DMS79 treated with DMSO at 0.1 percent for 48 hours (cell line): Measurements from ENCODE around the gene LBHD2.
A peak's percentile ranks its signal among the peaks of the same experiment; 100 is the strongest.

Source experiments
- DNase-seq: peaks from one replicate; lab custom pipeline; 2025; lab: John Stamatoyannopoulos, UW

The LBHD2 gene

GRCh38 chr14:103068351-103069073 is 15.5 kb upstream of the LBHD2 start:
- peak; percentile 61 for DNase-seq

GRCh38 chr14:103070263-103070885 is 13.6 kb upstream of the LBHD2 start:
- no peak for DNase-seq

GRCh38 chr14:103070971-103071542 is 13.0 kb upstream of the LBHD2 start:
- DNase-seq: no peak

GRCh38 chr14:103071544-103072251 is 12.3 kb upstream of the LBHD2 start:
- DNase-seq: no peak

- no peak for DNase-seq
These were observed 11.2 kb upstream of the LBHD2 start for GRCh38 chr14:103072595-103073366.

DNA sequence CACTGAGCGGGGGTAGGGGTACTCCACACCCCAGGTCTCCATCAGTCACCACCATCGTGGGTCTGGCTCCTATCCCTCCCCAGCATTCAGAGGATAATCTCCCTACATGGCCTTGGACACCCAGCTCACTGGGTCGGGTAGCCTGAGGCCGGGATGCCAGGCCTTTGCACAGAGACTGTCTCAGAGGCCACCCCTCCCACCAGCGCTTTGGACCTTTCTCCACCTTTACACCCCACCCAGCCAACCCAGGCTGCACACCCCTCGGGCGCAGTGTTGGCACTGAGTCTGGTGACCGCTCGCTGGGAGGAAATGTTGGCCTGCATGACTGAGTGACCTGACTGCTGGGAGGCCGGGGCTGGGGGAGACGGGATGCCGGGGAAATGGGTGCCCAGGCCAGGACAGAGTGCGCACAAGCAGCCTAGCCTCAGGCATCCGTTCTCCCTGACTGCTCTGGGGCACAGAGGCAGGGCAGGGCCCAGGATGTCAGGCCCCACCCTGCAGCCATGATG is 10.6 kb upstream of the LBHD2 start:
- DNase-seq: no peak

DNA sequence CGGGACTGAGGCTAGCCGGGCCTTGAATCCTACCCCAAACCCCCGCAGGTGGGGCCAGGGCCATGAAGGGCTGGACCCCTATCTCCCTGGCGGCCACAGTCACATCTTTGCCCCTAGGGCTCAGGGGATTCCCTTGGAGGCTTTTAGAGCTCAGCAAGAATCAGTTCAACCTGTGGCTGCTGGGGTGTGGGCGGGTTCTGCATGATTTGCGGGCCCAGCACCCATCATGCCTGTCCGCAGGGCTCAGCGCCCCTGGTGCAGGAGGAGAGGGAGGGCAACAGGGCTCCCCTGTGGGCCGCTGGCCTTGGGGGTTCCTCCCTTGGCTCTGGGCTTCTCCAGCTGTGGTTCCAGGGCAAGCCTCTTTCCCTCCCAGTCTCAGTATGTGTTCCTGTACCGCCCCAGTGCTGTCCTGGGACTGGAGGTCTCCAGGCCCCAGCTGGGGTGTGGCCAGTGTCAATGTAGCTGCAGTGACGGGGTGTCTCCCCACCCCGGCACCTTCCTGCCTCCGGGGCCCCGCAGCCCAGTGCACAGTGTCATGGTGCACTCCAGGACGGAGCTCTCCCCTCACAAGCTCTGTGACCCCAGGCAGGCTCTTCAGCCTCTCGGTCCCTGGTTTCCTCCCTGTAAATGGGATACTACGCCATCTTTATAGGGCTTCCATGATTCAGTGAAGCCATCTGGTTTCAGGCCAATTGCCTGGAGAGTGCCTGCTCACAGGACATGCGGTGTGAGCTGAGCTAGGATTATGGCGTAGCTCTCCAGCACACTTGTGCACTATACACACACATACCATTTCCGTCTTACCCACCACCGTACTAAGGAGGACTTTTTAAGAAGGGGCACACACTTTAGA is 9.9 kb upstream of the LBHD2 start:
- no peak for DNase-seq

DNA sequence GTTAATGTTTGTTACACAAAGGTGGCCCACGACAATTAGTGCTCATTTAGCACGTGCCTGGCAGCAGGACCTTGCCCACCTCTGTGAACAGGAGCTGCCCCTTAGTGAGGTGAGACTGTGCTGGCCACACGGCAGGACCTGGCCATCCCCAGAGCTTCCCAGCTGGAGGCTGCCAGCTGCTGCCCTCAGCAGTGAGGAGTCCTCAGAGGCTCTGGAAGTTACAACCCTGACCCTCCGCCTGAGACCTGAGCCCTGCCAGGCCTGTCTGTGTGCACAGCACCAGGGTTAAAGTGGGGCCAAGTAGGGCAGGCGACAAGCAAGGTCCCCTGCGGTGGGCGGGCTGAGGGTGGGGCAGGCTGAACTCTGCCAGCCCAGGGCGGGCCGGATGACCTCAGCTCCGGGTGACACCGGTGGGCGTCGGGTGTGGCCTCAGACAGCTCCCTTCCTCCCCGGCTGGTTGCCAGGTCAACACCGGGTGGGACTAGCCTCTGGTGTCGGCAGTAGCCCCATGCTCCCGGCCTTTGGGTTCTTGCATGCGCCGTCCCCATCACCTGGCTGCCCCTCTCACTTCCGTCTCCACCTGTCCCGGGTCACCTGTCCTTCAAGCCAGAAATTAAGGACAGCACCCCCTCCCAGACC is 9.2 kb upstream of the LBHD2 start:
- no peak for DNase-seq

- DNase-seq: peak; percentile 85
These were observed 5.6 kb upstream of the LBHD2 start for GRCh38 chr14:103078420-103078749.

GRCh38 chr14:103078860-103079587 is 5.0 kb upstream of the LBHD2 start:
- no peak for DNase-seq

DNA sequence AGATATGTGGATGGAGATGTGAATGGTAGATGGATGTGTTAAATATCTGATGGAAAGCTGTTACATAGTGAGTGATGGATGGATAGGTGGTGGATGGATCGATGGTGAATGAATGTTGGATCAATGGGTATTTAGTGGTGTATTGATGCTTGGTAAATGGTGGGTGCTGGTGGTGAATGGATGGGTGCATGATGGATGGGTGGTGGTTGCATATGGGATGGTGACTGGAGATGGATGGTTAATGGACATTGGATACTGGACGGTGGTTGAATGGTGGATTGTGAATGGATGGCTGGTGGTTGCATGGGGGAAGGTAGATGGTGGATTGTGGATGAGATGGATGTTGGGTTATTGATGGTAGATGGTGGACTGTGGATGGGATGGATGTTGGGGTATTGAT is 2.1 kb upstream of the LBHD2 start:
- DNase-seq: no peak

GRCh38 chr14:103085106-103086091 is 1.4 kb downstream of the LBHD2 start:
- no peak for DNase-seq

GRCh38 chr14:103086771-103087342 is 2.8 kb downstream of the LBHD2 start:
- DNase-seq: no peak

DNA sequence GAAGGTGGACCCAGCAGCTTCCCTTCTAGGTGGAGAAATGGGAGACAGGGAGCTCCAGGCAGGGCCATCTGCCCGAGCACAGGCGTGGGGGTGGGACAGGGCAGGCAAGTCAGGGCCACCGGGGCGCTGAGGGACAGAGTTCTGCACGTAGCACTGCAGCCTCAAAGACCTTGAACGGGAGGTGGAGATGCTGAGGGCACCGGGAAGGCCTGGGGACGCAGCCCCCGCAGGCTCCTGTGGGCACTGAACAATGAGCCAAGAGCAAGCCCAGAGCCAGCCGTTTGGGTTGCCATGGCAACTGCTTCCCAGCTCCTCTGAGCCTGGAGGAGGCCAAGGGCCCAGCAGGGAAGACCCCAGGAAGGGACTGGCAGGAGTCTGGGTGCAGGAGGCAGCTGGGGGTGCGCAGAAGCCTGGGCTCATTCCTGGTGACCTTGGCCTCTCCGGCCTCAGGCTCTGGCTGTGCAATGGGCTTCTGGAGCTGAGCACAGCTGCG is 3.4 kb downstream of the LBHD2 start:
- no peak for DNase-seq

- no peak for DNase-seq
These were observed 4.9 kb downstream of the LBHD2 start for GRCh38 chr14:103088921-103089320.

DNA sequence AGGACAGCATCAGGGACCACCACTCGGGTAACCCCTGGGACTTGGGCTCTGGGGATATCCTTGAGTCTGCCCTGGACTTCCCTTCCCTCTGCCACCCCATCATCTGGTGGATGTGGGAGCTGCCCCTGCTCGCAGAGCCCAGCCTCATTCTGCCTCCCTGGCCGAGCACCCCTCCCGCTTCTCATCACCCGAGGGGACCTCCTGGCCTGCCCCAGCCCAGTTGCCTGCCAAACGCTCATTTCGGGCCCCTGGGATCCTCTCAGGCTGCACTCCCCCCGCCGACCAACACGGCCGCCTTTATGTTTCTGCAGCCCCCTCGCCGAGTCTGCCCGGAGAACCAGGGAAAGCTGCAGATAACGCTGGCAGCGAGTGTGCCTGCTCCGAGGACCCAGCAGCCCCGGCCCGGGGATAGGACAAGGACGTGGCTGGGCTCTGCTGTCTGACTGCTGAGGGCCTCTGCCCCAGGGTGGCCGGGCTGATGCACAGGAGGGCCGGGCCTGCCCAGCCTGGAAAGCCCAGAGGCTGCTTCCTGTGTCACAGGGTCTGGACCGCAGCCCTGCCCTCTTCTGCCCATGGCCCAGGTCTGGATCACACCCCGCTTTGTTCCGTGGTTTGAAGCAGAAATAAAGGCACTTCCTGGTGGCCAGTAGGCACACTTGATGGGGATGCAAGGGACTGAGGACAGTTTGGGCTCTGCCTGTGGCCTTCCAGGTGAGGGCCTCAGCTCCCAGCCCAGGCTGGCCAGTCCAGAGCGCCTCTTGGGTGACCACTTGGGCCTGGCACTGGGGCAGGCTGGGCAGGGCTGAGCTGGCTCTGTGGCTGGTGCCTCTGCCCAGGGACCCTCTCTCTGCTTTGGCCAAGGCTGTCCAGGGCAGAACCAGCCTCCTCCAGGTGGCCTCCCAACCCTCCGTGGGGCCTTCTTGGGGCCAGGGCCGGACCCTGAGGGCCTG is 5.7 kb downstream of the LBHD2 start:
- DNase-seq: no peak

DNA sequence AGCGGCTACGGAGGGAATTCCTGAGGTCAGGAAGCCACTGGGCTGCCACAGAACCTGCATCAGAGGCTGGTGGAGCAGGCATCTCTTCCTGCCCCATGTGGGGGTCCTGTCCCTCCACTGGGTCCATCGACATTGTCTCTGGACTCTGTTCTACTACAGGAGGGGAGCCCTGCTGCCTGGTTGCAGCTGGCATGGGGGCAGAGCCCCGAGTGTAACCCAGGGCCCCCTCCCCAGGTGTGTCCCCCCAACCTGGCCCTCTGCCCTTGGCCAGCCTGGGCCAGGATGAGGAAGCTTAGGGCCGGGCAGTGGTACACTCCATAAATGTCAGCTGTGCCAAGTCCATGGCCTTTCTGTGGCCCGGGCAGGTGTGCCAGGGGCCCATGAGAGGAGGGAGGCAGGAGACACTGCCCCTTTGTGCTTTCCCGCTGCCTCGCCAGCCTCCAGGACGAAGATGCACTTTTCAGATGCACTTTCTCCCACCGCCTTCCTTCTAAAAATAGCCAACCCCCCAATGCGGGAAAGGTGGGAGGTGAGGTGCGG is 6.5 kb downstream of the LBHD2 start:
- DNase-seq: no peak
